ENCODE measurements around the gene FLNA. TPM values are rescaled to one million over a fixed set of nuclear protein-coding genes. Genes with fewer than 3 reads are reported as not detected.
A peak's percentile ranks its signal among the peaks of the same experiment; 100 is the strongest.

Gene FLNA
- total and polyA plus RNA-seq, 9 of the 15 experiments (the other 6 are each of a cell fraction or from before 2014, with no cell fraction given), result 6.2 to 735 (median 135) TPM

DNA sequence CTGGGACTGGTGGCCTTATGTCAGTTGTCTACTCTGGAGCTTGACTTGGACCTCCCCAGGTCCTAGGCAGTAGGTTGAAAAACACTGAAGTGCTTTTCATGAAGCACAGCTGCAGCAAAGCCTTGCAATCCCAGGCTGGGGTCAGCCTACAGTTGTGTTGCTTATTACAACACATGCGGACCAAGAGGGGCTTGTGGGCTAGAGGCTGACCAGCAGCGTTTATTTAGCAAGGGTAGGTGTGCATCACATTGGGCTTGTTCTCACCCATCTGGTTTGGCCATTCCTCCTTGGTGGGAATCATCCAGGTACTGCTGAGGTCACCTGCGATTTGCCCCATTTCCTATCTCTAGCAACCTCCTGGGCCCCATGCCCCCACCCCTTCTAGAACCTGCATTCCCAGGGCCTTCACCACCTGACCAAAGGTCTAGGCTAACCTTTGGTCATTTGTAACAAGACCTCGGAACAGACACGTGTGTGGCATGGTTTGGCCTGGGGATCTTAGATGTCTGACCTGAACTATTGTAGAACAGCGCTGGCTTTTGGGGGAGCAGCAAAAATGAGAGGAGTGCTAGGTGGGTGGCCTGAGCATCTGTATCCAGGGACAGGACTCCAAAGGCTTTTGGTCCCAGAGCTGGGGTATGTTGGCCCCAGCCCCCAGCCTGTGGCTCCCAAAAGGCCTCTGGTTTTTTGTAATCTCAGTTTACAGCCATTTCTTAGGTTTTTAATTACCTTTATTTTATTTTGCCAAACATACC is 26.8 kb upstream of the FLNA start (continued):
- TF ChIP-seq BRF2 (IDR thresholded peaks at IDR 0.05; ENCODE audit: borderline replicate concordance, insufficient read depth, insufficient read length) (no peak), BHLHE40 (IDR thresholded peaks at IDR 0.05; ENCODE audit: low read length) (no peak), ETS1 (conservative IDR thresholded peaks at IDR 0.05; ENCODE audit: control insufficient read depth, low read depth, low read length) (peak; percentile 88), ETV1 (tag; conservative IDR thresholded peaks at IDR 0.05; ENCODE audit: low read depth) (no peak), PHF21A (IDR thresholded peaks at IDR 0.05; ENCODE audit: borderline replicate concordance, low read depth) (peak; percentile 52; the same call in 1 of the 2 replicates), PTBP1 (IDR thresholded peaks at IDR 0.05; ENCODE audit: low read depth, low read length) (no peak; the same call in 1 of the 2 replicates), MCM5 (IDR thresholded peaks at IDR 0.05; ENCODE audit: low read depth) (no peak)
- TF ChIP-seq, protein P1, sequence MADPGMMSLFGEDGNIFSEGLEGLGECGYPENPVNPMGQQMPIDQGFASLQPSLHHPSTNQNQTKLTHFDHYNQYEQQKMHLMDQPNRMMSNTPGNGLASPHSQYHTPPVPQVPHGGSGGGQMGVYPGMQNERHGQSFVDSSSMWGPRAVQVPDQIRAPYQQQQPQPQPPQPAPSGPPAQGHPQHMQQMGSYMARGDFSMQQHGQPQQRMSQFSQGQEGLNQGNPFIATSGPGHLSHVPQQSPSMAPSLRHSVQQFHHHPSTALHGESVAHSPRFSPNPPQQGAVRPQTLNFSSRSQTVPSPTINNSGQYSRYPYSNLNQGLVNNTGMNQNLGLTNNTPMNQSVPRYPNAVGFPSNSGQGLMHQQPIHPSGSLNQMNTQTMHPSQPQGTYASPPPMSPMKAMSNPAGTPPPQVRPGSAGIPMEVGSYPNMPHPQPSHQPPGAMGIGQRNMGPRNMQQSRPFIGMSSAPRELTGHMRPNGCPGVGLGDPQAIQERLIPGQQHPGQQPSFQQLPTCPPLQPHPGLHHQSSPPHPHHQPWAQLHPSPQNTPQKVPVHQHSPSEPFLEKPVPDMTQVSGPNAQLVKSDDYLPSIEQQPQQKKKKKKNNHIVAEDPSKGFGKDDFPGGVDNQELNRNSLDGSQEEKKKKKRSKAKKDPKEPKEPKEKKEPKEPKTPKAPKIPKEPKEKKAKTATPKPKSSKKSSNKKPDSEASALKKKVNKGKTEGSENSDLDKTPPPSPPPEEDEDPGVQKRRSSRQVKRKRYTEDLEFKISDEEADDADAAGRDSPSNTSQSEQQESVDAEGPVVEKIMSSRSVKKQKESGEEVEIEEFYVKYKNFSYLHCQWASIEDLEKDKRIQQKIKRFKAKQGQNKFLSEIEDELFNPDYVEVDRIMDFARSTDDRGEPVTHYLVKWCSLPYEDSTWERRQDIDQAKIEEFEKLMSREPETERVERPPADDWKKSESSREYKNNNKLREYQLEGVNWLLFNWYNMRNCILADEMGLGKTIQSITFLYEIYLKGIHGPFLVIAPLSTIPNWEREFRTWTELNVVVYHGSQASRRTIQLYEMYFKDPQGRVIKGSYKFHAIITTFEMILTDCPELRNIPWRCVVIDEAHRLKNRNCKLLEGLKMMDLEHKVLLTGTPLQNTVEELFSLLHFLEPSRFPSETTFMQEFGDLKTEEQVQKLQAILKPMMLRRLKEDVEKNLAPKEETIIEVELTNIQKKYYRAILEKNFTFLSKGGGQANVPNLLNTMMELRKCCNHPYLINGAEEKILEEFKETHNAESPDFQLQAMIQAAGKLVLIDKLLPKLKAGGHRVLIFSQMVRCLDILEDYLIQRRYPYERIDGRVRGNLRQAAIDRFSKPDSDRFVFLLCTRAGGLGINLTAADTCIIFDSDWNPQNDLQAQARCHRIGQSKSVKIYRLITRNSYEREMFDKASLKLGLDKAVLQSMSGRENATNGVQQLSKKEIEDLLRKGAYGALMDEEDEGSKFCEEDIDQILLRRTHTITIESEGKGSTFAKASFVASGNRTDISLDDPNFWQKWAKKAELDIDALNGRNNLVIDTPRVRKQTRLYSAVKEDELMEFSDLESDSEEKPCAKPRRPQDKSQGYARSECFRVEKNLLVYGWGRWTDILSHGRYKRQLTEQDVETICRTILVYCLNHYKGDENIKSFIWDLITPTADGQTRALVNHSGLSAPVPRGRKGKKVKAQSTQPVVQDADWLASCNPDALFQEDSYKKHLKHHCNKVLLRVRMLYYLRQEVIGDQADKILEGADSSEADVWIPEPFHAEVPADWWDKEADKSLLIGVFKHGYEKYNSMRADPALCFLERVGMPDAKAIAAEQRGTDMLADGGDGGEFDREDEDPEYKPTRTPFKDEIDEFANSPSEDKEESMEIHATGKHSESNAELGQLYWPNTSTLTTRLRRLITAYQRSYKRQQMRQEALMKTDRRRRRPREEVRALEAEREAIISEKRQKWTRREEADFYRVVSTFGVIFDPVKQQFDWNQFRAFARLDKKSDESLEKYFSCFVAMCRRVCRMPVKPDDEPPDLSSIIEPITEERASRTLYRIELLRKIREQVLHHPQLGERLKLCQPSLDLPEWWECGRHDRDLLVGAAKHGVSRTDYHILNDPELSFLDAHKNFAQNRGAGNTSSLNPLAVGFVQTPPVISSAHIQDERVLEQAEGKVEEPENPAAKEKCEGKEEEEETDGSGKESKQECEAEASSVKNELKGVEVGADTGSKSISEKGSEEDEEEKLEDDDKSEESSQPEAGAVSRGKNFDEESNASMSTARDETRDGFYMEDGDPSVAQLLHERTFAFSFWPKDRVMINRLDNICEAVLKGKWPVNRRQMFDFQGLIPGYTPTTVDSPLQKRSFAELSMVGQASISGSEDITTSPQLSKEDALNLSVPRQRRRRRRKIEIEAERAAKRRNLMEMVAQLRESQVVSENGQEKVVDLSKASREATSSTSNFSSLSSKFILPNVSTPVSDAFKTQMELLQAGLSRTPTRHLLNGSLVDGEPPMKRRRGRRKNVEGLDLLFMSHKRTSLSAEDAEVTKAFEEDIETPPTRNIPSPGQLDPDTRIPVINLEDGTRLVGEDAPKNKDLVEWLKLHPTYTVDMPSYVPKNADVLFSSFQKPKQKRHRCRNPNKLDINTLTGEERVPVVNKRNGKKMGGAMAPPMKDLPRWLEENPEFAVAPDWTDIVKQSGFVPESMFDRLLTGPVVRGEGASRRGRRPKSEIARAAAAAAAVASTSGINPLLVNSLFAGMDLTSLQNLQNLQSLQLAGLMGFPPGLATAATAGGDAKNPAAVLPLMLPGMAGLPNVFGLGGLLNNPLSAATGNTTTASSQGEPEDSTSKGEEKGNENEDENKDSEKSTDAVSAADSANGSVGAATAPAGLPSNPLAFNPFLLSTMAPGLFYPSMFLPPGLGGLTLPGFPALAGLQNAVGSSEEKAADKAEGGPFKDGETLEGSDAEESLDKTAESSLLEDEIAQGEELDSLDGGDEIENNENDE (IDR thresholded peaks at IDR 0.05; ENCODE audit: low read depth, low read length), result peak; percentile 39
- TF ChIP-seq, protein P2, sequence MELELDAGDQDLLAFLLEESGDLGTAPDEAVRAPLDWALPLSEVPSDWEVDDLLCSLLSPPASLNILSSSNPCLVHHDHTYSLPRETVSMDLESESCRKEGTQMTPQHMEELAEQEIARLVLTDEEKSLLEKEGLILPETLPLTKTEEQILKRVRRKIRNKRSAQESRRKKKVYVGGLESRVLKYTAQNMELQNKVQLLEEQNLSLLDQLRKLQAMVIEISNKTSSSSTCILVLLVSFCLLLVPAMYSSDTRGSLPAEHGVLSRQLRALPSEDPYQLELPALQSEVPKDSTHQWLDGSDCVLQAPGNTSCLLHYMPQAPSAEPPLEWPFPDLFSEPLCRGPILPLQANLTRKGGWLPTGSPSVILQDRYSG (tag; conservative IDR thresholded peaks at IDR 0.05; ENCODE audit: low read depth), result no peak
